A549 (cell line): ENCODE data around the gene ZSCAN22.

ENCODE experiments used
- ESRRA ChIP-seq: fragments of 150-350 bp; IDR thresholded peaks from 2 replicates; pipeline ENCODE4 v1.6.1; 2014; ENCODE audit warnings: mild to moderate bottlenecking, low read length, borderline replicate concordance
- POLR2A ChIP-seq: IDR thresholded peaks from 2 replicates; pipeline ENCODE4 v1.6.1; 2012; ENCODE audit warnings: mild to moderate bottlenecking, low read length
- RAD21 ChIP-seq, 2 experiments: fragments of >200 bp in 1 of 2; sonication (Bioruptor Twin) in 1 of 2; formaldehyde crosslinking in 1 of 2; IDR thresholded peaks in 1 of 2; conservative IDR thresholded peaks in 1 of 2; 2 replicates in 1 of 2; 3 replicates in 1 of 2; pipeline ENCODE4 v1.6.1; 2012 to 2018; ENCODE audit warnings: inconsistent platforms in 1 of 2
- TF ChIP-seq, protein P1 (sequence below): fragments of >200 bp; sonication (Bioruptor Twin); formaldehyde crosslinking; IDR thresholded peaks from 3 replicates; pipeline ENCODE4 v1.5.1; 2016

DNA sequence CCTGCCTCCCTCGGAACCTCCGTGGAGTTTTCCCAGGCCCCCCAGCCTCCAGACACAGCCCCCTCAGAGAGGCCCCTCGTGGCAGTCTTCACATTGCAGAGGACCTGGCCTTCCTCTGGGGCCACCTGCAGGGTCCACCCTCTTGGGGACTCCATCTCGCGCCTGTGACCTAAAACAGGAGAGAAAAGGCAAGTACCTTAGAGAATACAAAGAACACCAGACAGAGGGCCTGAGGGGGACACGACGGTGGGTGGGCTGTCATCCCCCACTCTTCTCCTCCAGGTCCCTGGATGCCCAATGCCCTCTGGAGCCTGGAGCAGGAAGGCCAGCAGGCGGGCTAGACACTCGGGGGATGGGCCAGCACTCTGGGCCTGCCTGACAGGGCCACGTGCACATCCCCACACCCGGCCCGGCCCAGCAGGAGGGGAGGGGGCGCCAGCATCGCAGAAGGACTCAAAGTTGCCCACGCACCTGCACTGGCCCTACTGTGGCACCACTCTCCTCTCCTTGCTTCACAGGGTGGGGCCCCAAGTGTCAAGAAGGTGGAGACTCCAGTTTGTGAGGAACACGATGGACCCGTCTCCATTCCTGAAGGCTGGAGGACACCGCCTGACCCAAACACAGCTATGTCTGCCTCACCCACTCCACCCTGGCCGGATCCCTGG lies 30.8 kb downstream of the ZSCAN22 start:
- TF ChIP-seq RAD21 (conservative IDR thresholded peaks at IDR 0.05 in 1 of 2, IDR thresholded peaks at IDR 0.05 in 1 of 2), result no peak
- TF ChIP-seq, protein P1, sequence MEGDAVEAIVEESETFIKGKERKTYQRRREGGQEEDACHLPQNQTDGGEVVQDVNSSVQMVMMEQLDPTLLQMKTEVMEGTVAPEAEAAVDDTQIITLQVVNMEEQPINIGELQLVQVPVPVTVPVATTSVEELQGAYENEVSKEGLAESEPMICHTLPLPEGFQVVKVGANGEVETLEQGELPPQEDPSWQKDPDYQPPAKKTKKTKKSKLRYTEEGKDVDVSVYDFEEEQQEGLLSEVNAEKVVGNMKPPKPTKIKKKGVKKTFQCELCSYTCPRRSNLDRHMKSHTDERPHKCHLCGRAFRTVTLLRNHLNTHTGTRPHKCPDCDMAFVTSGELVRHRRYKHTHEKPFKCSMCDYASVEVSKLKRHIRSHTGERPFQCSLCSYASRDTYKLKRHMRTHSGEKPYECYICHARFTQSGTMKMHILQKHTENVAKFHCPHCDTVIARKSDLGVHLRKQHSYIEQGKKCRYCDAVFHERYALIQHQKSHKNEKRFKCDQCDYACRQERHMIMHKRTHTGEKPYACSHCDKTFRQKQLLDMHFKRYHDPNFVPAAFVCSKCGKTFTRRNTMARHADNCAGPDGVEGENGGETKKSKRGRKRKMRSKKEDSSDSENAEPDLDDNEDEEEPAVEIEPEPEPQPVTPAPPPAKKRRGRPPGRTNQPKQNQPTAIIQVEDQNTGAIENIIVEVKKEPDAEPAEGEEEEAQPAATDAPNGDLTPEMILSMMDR, result no peak
- TF ChIP-seq POLR2A, result no peak
- TF ChIP-seq ESRRA, result no peak
